Activated naive CD4-positive, alpha-beta T cell treated with anti-CD3 and anti-CD28 coated beads for 36 hours (primary cell): Measurements from ENCODE around the gene PCK1. TPM values are rescaled to one million over a fixed set of nuclear protein-coding genes. Genes with fewer than 3 reads are reported as not detected.

Experiments used
- CTCF ChIA-PET: fragments of 350-600 bp; sonication (Branson Sonifier 250); formaldehyde crosslinking; loops from one replicate; lab custom pipeline; 2021; ENCODE audit warnings: antibody characterized with exemption; lab: Charles Lee
- DNase-seq: peaks from one replicate; pipeline ENCODE4 v3.0.0-alpha.2; 2020
- H3K27ac Mint-ChIP-seq: one replicate; pipeline ENCODE4 v1.8.0; 2021; ENCODE audit warnings: mild to moderate bottlenecking, mixed read lengths
- H3K27me3 Mint-ChIP-seq: one replicate; pipeline ENCODE4 v1.8.0; 2021; ENCODE audit warnings: low read depth, mixed read lengths
- H3K36me3 Mint-ChIP-seq: one replicate; pipeline ENCODE4 v1.8.0; 2021; ENCODE audit warnings: low read depth, mixed read lengths
- H3K4me1 Mint-ChIP-seq: one replicate; pipeline ENCODE4 v1.8.0; 2021; ENCODE audit warnings: low read depth, mixed read lengths
- H3K4me3 Mint-ChIP-seq: one replicate; pipeline ENCODE4 v1.8.0; 2021; ENCODE audit warnings: mild to moderate bottlenecking, moderate library complexity, mixed read lengths
- H3K9me3 Mint-ChIP-seq: one replicate; pipeline ENCODE4 v1.8.0; 2021; ENCODE audit warnings: mixed read lengths
- intact Hi-C: fragments of 100-400 bp; cut with micrococcal nuclease; formaldehyde crosslinking; loops from one replicate; pipeline ENCODE4 v1.15.1; 2023
- total RNA-seq, 2 experiments: library from RNA; stranded (reverse); gene quantifications; one replicate each; pipeline ENCODE4 v1.2.3, GENCODE V29; 2021

Gene PCK1
- total RNA-seq, 2 experiments from 2014 or later, result not detected

GRCh38 chr20:57526087-57526884, 34.6 kb upstream of the PCK1 start:
- no peak overlapping the region for H3K27ac Mint-ChIP-seq
- H3K36me3 Mint-ChIP-seq, result no peaks in the 10 kb centered on the region
- H3K27me3 Mint-ChIP-seq, result no peaks in the 10 kb centered on the region
- H3K4me1 Mint-ChIP-seq, result peaks cover 11% of the 10 kb centered on the region
- no peak overlapping the region for H3K4me3 Mint-ChIP-seq
- peak; percentile 29 for DNase-seq
- H3K9me3 Mint-ChIP-seq, result no peaks in the 10 kb centered on the region
- intact Hi-C loops, result no loop called here
- CTCF ChIA-PET, result no interaction called here

GRCh38 chr20:57526885-57527460, 33.9 kb upstream of the PCK1 start:
- intact Hi-C loops, result no loop called here
- Mint-ChIP-seq H3K4me1 (peaks cover 11% of the 10 kb centered on the region), H3K36me3 (no peaks in the 10 kb centered on the region), H3K4me3 (no peak overlapping the region), H3K27ac (no peak overlapping the region), H3K9me3 (no peaks in the 10 kb centered on the region), H3K27me3 (no peaks in the 10 kb centered on the region)
- CTCF ChIA-PET, result no interaction called here
- no peak for DNase-seq

- H3K36me3 Mint-ChIP-seq, result no peaks in the 10 kb centered on the region
- peaks cover 5% of the 10 kb centered on the region for H3K4me1 Mint-ChIP-seq
- CTCF ChIA-PET, result interaction anchor here (1.1 kb wide), 1 partner anchor 12 kb away, joined by 3 read pairs; no protein-coding TSS in a partner anchor
- no peak overlapping the region for H3K4me3 Mint-ChIP-seq
- no peaks in the 10 kb centered on the region for H3K27me3 Mint-ChIP-seq
- DNase-seq, result no peak
- no peaks in the 10 kb centered on the region for H3K9me3 Mint-ChIP-seq
- H3K27ac Mint-ChIP-seq, result no peak overlapping the region
- intact Hi-C loops, result no loop called here
Measured at GRCh38 chr20:57527728-57528127, 33.2 kb upstream of the PCK1 start.

GRCh38 chr20:57528148-57528547, 32.8 kb upstream of the PCK1 start:
- Mint-ChIP-seq H3K36me3 (no peaks in the 10 kb centered on the region), H3K4me3 (no peak overlapping the region), H3K9me3 (no peaks in the 10 kb centered on the region), H3K27me3 (no peaks in the 10 kb centered on the region), H3K27ac (no peak overlapping the region), H3K4me1 (peaks cover under 1% of the 10 kb centered on the region)
- CTCF ChIA-PET, result interaction anchor here (1.1 kb wide), 1 partner anchor 12 kb away, joined by 3 read pairs; no protein-coding TSS in a partner anchor
- intact Hi-C loops, result no loop called here
- DNase-seq, result no peak

- no peak overlapping the region for H3K4me3 Mint-ChIP-seq
- no peaks in the 10 kb centered on the region for H3K36me3 Mint-ChIP-seq
- no peaks in the 10 kb centered on the region for H3K9me3 Mint-ChIP-seq
- no peak for DNase-seq
- no peaks in the 10 kb centered on the region for H3K4me1 Mint-ChIP-seq
- H3K27ac Mint-ChIP-seq, result no peak overlapping the region
- intact Hi-C loops, result no loop called here
- CTCF ChIA-PET, result interaction anchor here (1.3 kb wide), 1 partner anchor 62 kb away, joined by 3 read pairs; no protein-coding TSS in a partner anchor
- peaks cover 6% of the 10 kb centered on the region for H3K27me3 Mint-ChIP-seq
Measured at GRCh38 chr20:57529160-57529585, 31.7 kb upstream of the PCK1 start.

GRCh38 chr20:57529810-57530209, 31.1 kb upstream of the PCK1 start:
- CTCF ChIA-PET, result interaction anchor here (1.3 kb wide), 1 partner anchor 61 kb away, joined by 3 read pairs; no protein-coding TSS in a partner anchor
- no peaks in the 10 kb centered on the region for H3K9me3 Mint-ChIP-seq
- H3K4me1 Mint-ChIP-seq, result no peaks in the 10 kb centered on the region
- DNase-seq, result no peak
- peaks cover 8% of the 10 kb centered on the region for H3K27me3 Mint-ChIP-seq
- no peak overlapping the region for H3K4me3 Mint-ChIP-seq
- intact Hi-C loops, result no loop called here
- H3K36me3 Mint-ChIP-seq, result no peaks in the 10 kb centered on the region
- no peak overlapping the region for H3K27ac Mint-ChIP-seq

- no peak overlapping the region for H3K4me3 Mint-ChIP-seq
- CTCF ChIA-PET, result no interaction called here
- no peaks in the 10 kb centered on the region for H3K4me1 Mint-ChIP-seq
- peaks cover 10% of the 10 kb centered on the region for H3K27me3 Mint-ChIP-seq
- no peak for DNase-seq
- no peaks in the 10 kb centered on the region for H3K9me3 Mint-ChIP-seq
- no peaks in the 10 kb centered on the region for H3K36me3 Mint-ChIP-seq
- intact Hi-C loops, result no loop called here
- no peak overlapping the region for H3K27ac Mint-ChIP-seq
Measured at GRCh38 chr20:57530327-57530981, 30.5 kb upstream of the PCK1 start.

- CTCF ChIA-PET, result no interaction called here
- peaks cover 21% of the 10 kb centered on the region for H3K27me3 Mint-ChIP-seq
- DNase-seq, result no peak
- no peaks in the 10 kb centered on the region for H3K4me1 Mint-ChIP-seq
- intact Hi-C loops, result no loop called here
- no peaks in the 10 kb centered on the region for H3K36me3 Mint-ChIP-seq
- no peaks in the 10 kb centered on the region for H3K9me3 Mint-ChIP-seq
- H3K4me3 Mint-ChIP-seq, result no peak overlapping the region
- no peak overlapping the region for H3K27ac Mint-ChIP-seq
Measured at GRCh38 chr20:57532104-57532503, 28.8 kb upstream of the PCK1 start.

- Mint-ChIP-seq H3K27ac (no peak overlapping the region), H3K4me1 (no peaks in the 10 kb centered on the region), H3K27me3 (peaks cover 26% of the 10 kb centered on the region), H3K36me3 (no peaks in the 10 kb centered on the region), H3K9me3 (no peaks in the 10 kb centered on the region), H3K4me3 (no peak overlapping the region)
- intact Hi-C loops, result no loop called here
- no peak for DNase-seq
- CTCF ChIA-PET, result no interaction called here
Measured at GRCh38 chr20:57535297-57535696, 25.6 kb upstream of the PCK1 start.

- no peak overlapping the region for H3K27ac Mint-ChIP-seq
Measured at GRCh38 chr20:57536120-57536708, 24.7 kb upstream of the PCK1 start.

GRCh38 chr20:57536771-57537724, 23.9 kb upstream of the PCK1 start:
- intact Hi-C loops, result no loop called here
- H3K36me3 Mint-ChIP-seq, result no peaks in the 10 kb centered on the region
- H3K27me3 Mint-ChIP-seq, result peaks cover 26% of the 10 kb centered on the region
- no peak overlapping the region for H3K27ac Mint-ChIP-seq
- no peaks in the 10 kb centered on the region for H3K4me1 Mint-ChIP-seq
- no peaks in the 10 kb centered on the region for H3K9me3 Mint-ChIP-seq
- CTCF ChIA-PET, result no interaction called here
- H3K4me3 Mint-ChIP-seq, result no peak overlapping the region
- no peak for DNase-seq

More at GRCh38 chr20:57536120-57536708, 24.7 kb upstream of the PCK1 start:
- intact Hi-C loops, result no loop called here
- H3K36me3 Mint-ChIP-seq, result no peaks in the 10 kb centered on the region
- CTCF ChIA-PET, result no interaction called here
- no peak for DNase-seq
- H3K4me1 Mint-ChIP-seq, result no peaks in the 10 kb centered on the region
- no peaks in the 10 kb centered on the region for H3K9me3 Mint-ChIP-seq
- no peak overlapping the region for H3K4me3 Mint-ChIP-seq
- peaks cover 26% of the 10 kb centered on the region for H3K27me3 Mint-ChIP-seq
